ENCODE data around the gene HRH2. TPM values are rescaled to one million over a fixed set of nuclear protein-coding genes. Genes with fewer than 3 reads are reported as not detected.

HRH2 gene
- total and polyA plus RNA-seq, 2 donors (not counting 1 experiment from before 2014, with no cell fraction given), result 0.03 TPM; not detected in 1

- no peaks in the 10 kb centered on the region for H3K9me3 ChIP-seq (ENCODE audit: control insufficient read depth, insufficient read depth, low read depth, low read length)
- no peak for DNase-seq (ENCODE audit: low read depth in 2 of 2)
- no peak overlapping the region for H3K4me3 ChIP-seq (replicated peaks in 1 of 4; ENCODE audit: control extremely low read depth in 1 of 4, insufficient read depth in 1 of 4, low read depth in 3 of 4, low read length in 4 of 4)
- H3K4me1 ChIP-seq (ENCODE audit: control insufficient read depth, extremely low read depth, insufficient read depth, low read length), result no peaks in the 10 kb centered on the region
- H3K27ac ChIP-seq (ENCODE audit: insufficient read depth, low read length), result no peak overlapping the region
- TF ChIP-seq EZH2 (IDR thresholded peaks at IDR 0.05; ENCODE audit: low read length, missing control alignments), result no peak
- TF ChIP-seq, protein P1, sequence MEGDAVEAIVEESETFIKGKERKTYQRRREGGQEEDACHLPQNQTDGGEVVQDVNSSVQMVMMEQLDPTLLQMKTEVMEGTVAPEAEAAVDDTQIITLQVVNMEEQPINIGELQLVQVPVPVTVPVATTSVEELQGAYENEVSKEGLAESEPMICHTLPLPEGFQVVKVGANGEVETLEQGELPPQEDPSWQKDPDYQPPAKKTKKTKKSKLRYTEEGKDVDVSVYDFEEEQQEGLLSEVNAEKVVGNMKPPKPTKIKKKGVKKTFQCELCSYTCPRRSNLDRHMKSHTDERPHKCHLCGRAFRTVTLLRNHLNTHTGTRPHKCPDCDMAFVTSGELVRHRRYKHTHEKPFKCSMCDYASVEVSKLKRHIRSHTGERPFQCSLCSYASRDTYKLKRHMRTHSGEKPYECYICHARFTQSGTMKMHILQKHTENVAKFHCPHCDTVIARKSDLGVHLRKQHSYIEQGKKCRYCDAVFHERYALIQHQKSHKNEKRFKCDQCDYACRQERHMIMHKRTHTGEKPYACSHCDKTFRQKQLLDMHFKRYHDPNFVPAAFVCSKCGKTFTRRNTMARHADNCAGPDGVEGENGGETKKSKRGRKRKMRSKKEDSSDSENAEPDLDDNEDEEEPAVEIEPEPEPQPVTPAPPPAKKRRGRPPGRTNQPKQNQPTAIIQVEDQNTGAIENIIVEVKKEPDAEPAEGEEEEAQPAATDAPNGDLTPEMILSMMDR (conservative IDR thresholded peaks at IDR 0.05 in 1 of 2, IDR thresholded peaks at IDR 0.05 in 1 of 2; ENCODE audit: low read depth in 1 of 2, low read length in 2 of 2), result no peak
- H3K9ac ChIP-seq (ENCODE audit: insufficient read depth, low read length), result no peak overlapping the region
- H3K4me2 ChIP-seq (ENCODE audit: extremely low read depth, insufficient read depth, low read length), result no peak overlapping the region
- H3K79me2 ChIP-seq (ENCODE audit: control insufficient read depth, insufficient read depth, low read length), result no peaks in the 10 kb centered on the region
- no peak overlapping the region for H2AFZ ChIP-seq (ENCODE audit: low read length)
- no peaks in the 10 kb centered on the region for H3K27me3 ChIP-seq (ENCODE audit: control insufficient read depth, insufficient read depth, low read length)
- no peaks in the 10 kb centered on the region for H4K20me1 ChIP-seq (ENCODE audit: control insufficient read depth, extremely low read depth, insufficient read depth, low read length)
- no peaks in the 10 kb centered on the region for H3K36me3 ChIP-seq (ENCODE audit: control insufficient read depth, insufficient read depth, low read length)
These were observed 24.1 kb downstream of the HRH2 start for GRCh38 chr5:175681968-175682340.

- Histone ChIP-seq H3K27me3 (ENCODE audit: control insufficient read depth, insufficient read depth, low read length) (no peaks in the 10 kb centered on the region), H4K20me1 (ENCODE audit: control insufficient read depth, extremely low read depth, insufficient read depth, low read length) (no peaks in the 10 kb centered on the region), H3K36me3 (ENCODE audit: control insufficient read depth, insufficient read depth, low read length) (no peaks in the 10 kb centered on the region), H2AFZ (ENCODE audit: low read length) (no peak overlapping the region), H3K9me3 (ENCODE audit: control insufficient read depth, insufficient read depth, low read depth, low read length) (no peaks in the 10 kb centered on the region), H3K4me3 (replicated peaks in 1 of 4; ENCODE audit: control extremely low read depth in 1 of 4, insufficient read depth in 1 of 4, low read depth in 3 of 4, low read length in 4 of 4) (no peak overlapping the region), H3K4me2 (ENCODE audit: extremely low read depth, insufficient read depth, low read length) (no peak overlapping the region), H3K79me2 (ENCODE audit: control insufficient read depth, insufficient read depth, low read length) (no peaks in the 10 kb centered on the region), H3K4me1 (ENCODE audit: control insufficient read depth, extremely low read depth, insufficient read depth, low read length) (no peaks in the 10 kb centered on the region), H3K9ac (ENCODE audit: insufficient read depth, low read length) (no peak overlapping the region), H3K27ac (ENCODE audit: insufficient read depth, low read length) (no peak overlapping the region)
- DNase-seq (ENCODE audit: low read depth in 2 of 2), result no peak
- TF ChIP-seq, protein P1 (conservative IDR thresholded peaks at IDR 0.05 in 1 of 2, IDR thresholded peaks at IDR 0.05 in 1 of 2; ENCODE audit: low read depth in 1 of 2, low read length in 2 of 2), result no peak
- no peak for TF ChIP-seq EZH2 (IDR thresholded peaks at IDR 0.05; ENCODE audit: low read length, missing control alignments)
These were observed 24.8 kb downstream of the HRH2 start for GRCh38 chr5:175682664-175683063.

DNA sequence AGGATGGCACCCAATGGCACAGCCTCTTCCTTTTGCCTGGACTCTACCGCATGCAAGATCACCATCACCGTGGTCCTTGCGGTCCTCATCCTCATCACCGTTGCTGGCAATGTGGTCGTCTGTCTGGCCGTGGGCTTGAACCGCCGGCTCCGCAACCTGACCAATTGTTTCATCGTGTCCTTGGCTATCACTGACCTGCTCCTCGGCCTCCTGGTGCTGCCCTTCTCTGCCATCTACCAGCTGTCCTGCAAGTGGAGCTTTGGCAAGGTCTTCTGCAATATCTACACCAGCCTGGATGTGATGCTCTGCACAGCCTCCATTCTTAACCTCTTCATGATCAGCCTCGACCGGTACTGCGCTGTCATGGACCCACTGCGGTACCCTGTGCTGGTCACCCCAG is 25.4 kb downstream of the HRH2 start:
- Histone ChIP-seq H4K20me1 (ENCODE audit: control insufficient read depth, extremely low read depth, insufficient read depth, low read length) (no peaks in the 10 kb centered on the region), H3K27me3 (ENCODE audit: control insufficient read depth, insufficient read depth, low read length) (no peaks in the 10 kb centered on the region), H2AFZ (ENCODE audit: low read length) (no peak overlapping the region), H3K4me2 (ENCODE audit: extremely low read depth, insufficient read depth, low read length) (no peak overlapping the region), H3K4me1 (ENCODE audit: control insufficient read depth, extremely low read depth, insufficient read depth, low read length) (no peaks in the 10 kb centered on the region), H3K36me3 (ENCODE audit: control insufficient read depth, insufficient read depth, low read length) (no peaks in the 10 kb centered on the region), H3K9ac (ENCODE audit: insufficient read depth, low read length) (no peak overlapping the region), H3K4me3 (replicated peaks in 1 of 4; ENCODE audit: control extremely low read depth in 1 of 4, insufficient read depth in 1 of 4, low read depth in 3 of 4, low read length in 4 of 4) (no peak overlapping the region), H3K27ac (ENCODE audit: insufficient read depth, low read length) (no peak overlapping the region), H3K9me3 (ENCODE audit: control insufficient read depth, insufficient read depth, low read depth, low read length) (no peaks in the 10 kb centered on the region), H3K79me2 (ENCODE audit: control insufficient read depth, insufficient read depth, low read length) (no peaks in the 10 kb centered on the region)
- TF ChIP-seq, protein P1 (conservative IDR thresholded peaks at IDR 0.05 in 1 of 2, IDR thresholded peaks at IDR 0.05 in 1 of 2; ENCODE audit: low read depth in 1 of 2, low read length in 2 of 2), result no peak
- no peak for TF ChIP-seq EZH2 (IDR thresholded peaks at IDR 0.05; ENCODE audit: low read length, missing control alignments)
- no peak for DNase-seq (ENCODE audit: low read depth in 2 of 2)

All from fibroblast of lung (primary cell).